Chondrocyte (in vitro differentiated cells): ENCODE data around the gene SDC3. TPM values are rescaled to one million over a fixed set of nuclear protein-coding genes. Genes with fewer than 3 reads are reported as not detected.

ENCODE experiments used
- DNase-seq: peaks from one replicate; pipeline ENCODE4 v3.0.0; 2021; ENCODE audit warnings: mixed read lengths, low spot score
- H3K27ac Mint-ChIP-seq: one replicate; pipeline ENCODE4 v1.8.0; 2021; ENCODE audit warnings: mild to moderate bottlenecking, moderate library complexity, mixed read lengths; ENCODE audit not compliant: unreplicated experiment
- H3K27me3 Mint-ChIP-seq: 2 replicates; pipeline ENCODE4 v1.8.0; 2021; ENCODE audit warnings: low read depth, mixed read lengths
- H3K36me3 Mint-ChIP-seq: 2 replicates; pipeline ENCODE4 v1.8.0; 2021; ENCODE audit warnings: low read depth, mixed read lengths
- H3K4me1 Mint-ChIP-seq: 2 replicates; pipeline ENCODE4 v1.8.0; 2021; ENCODE audit warnings: low read depth, mild to moderate bottlenecking, mixed read lengths
- H3K4me3 Mint-ChIP-seq: one replicate; pipeline ENCODE4 v1.8.0; 2021; ENCODE audit warnings: mild to moderate bottlenecking, moderate library complexity, mixed read lengths; ENCODE audit not compliant: unreplicated experiment
- H3K9me3 Mint-ChIP-seq: 2 replicates; pipeline ENCODE4 v1.8.0; 2021; ENCODE audit warnings: low read depth, mixed read lengths
- CTCF ChIP-seq: fragments of 200-600 bp; sonication (generic); IDR thresholded peaks from 2 replicates; pipeline ENCODE4 v1.5.0; 2021; ENCODE audit warnings: antibody characterized with exemption, mild to moderate bottlenecking, moderate library complexity
- total RNA-seq: library from RNA; stranded (reverse); gene quantifications from 3 replicates; pipeline ENCODE4 v1.2.1, GENCODE V29; 2021

Gene SDC3
- total RNA-seq, 1 donor from 2014 or later, result 46.8 TPM

- Mint-ChIP-seq H3K4me1 (peaks cover 24% of the 10 kb centered on the region), H3K9me3 (no peaks in the 10 kb centered on the region), H3K36me3 (no peaks in the 10 kb centered on the region), H3K27ac (no peak overlapping the region), H3K4me3 (no peak overlapping the region), H3K27me3 (no peaks in the 10 kb centered on the region)
- no peak for TF ChIP-seq CTCF
- peak; percentile 36 for DNase-seq
These were observed 8.8 kb downstream of the SDC3 start for GRCh38 chr1:30899577-30900389.

GRCh38 chr1:30898031-30898815 is 10.3 kb downstream of the SDC3 start:
- H3K9me3 Mint-ChIP-seq, result no peaks in the 10 kb centered on the region
- H3K27me3 Mint-ChIP-seq, result no peaks in the 10 kb centered on the region
- no peaks in the 10 kb centered on the region for H3K36me3 Mint-ChIP-seq
- H3K4me3 Mint-ChIP-seq, result no peak overlapping the region
- TF ChIP-seq CTCF, result no peak
- H3K4me1 Mint-ChIP-seq, result peaks cover 19% of the 10 kb centered on the region
- peak; percentile 53 for DNase-seq
- no peak overlapping the region for H3K27ac Mint-ChIP-seq

- no peak overlapping the region for H3K4me3 Mint-ChIP-seq
- H3K36me3 Mint-ChIP-seq, result no peaks in the 10 kb centered on the region
- H3K27ac Mint-ChIP-seq, result no peak overlapping the region
- H3K4me1 Mint-ChIP-seq, result peaks cover 13% of the 10 kb centered on the region
- no peak for TF ChIP-seq CTCF
- no peak for DNase-seq
- no peaks in the 10 kb centered on the region for H3K9me3 Mint-ChIP-seq
- H3K27me3 Mint-ChIP-seq, result no peaks in the 10 kb centered on the region
These were observed 11.7 kb downstream of the SDC3 start for GRCh38 chr1:30896905-30897304.

- Mint-ChIP-seq H3K36me3 (no peaks in the 10 kb centered on the region), H3K4me1 (peaks cover 13% of the 10 kb centered on the region), H3K27me3 (no peaks in the 10 kb centered on the region), H3K27ac (peak overlapping the region; percentile 8), H3K4me3 (no peak overlapping the region), H3K9me3 (no peaks in the 10 kb centered on the region)
- no peak for TF ChIP-seq CTCF
- DNase-seq, result no peak
These were observed 12.5 kb downstream of the SDC3 start for GRCh38 chr1:30895944-30896660.

- Mint-ChIP-seq H3K9me3 (no peaks in the 10 kb centered on the region), H3K36me3 (no peaks in the 10 kb centered on the region), H3K27me3 (no peaks in the 10 kb centered on the region), H3K4me3 (no peak overlapping the region), H3K4me1 (peaks cover 13% of the 10 kb centered on the region), H3K27ac (no peak overlapping the region)
- DNase-seq, result no peak
- no peak for TF ChIP-seq CTCF
These were observed 13.1 kb downstream of the SDC3 start for GRCh38 chr1:30895382-30895943.
